ENCODE results near the gene FGF22. TPM values are rescaled to one million over a fixed set of nuclear protein-coding genes. Genes with fewer than 3 reads are reported as not detected.
A peak's percentile ranks its signal among the peaks of the same experiment; 100 is the strongest.

Gene FGF22
- total and polyA plus RNA-seq, 4 donors: 0.10 to 0.85 (median 0.34) TPM

DNA sequence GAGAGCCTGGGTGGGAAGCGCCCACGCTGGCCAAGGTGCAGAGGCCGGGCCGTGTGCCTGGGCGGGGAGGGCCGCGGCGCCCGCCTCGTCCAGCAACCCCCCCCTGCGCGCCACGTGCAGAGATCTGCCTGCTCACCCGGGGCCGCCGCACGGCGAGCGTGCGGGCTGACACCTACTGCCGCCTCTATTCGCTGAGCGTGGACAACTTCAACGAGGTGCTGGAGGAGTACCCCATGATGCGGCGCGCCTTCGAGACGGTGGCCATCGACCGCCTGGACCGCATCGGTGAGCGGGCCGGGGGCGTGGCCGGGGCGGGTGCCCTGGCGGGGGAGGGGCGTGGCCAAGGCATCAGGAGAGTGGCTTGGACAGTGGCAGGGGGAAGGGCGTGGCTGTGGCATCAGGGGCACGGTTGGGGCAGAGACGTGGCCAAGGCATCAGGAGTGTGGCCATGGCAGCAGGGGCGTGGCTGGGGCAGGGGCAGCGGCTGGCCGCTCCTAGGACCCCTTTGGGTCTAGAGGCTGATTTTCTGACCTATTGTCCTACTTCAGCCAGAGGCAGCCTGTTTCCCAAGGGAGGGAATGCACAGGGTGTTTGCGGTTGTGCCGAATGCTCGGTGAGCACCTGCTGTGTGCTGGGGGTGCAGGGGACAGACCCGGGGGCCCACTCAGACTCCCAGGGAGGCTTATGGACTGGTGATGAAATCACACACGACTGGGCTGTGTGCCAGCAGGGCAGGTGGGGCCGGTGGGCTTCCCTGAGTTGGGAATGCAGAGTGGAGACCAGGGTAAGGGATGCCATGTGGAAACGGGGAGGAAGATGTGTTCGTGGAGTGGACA lies 25.7 kb upstream of the FGF22 start:
- peaks cover 0 to 19% (median 5%) of the 10 kb centered on the region in 4 donors for H3K36me3 ChIP-seq (ENCODE audit: control insufficient read depth in 4 of 4, insufficient read depth in 4 of 4, low read length in 4 of 4)
- peaks cover 0 to 18% (median 3%) of the 10 kb centered on the region in 5 donors for H3K4me1 ChIP-seq (ENCODE audit: control insufficient read depth in 5 of 5, insufficient read depth in 5 of 5, low read length in 5 of 5)
- H3K9ac ChIP-seq (ENCODE audit: insufficient read depth in 1 of 2, low read length in 2 of 2): no peak overlapping the region
- no peak for ATAC-seq (ENCODE audit: insufficient read depth, low FRiP score)
- no peak for DNase-seq
- no peak overlapping the region for H3K4me3 ChIP-seq
- TF ChIP-seq, protein P1, sequence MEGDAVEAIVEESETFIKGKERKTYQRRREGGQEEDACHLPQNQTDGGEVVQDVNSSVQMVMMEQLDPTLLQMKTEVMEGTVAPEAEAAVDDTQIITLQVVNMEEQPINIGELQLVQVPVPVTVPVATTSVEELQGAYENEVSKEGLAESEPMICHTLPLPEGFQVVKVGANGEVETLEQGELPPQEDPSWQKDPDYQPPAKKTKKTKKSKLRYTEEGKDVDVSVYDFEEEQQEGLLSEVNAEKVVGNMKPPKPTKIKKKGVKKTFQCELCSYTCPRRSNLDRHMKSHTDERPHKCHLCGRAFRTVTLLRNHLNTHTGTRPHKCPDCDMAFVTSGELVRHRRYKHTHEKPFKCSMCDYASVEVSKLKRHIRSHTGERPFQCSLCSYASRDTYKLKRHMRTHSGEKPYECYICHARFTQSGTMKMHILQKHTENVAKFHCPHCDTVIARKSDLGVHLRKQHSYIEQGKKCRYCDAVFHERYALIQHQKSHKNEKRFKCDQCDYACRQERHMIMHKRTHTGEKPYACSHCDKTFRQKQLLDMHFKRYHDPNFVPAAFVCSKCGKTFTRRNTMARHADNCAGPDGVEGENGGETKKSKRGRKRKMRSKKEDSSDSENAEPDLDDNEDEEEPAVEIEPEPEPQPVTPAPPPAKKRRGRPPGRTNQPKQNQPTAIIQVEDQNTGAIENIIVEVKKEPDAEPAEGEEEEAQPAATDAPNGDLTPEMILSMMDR (IDR thresholded peaks at IDR 0.05; ENCODE audit: control extremely low read depth, extremely low read depth): no peak
- no peak overlapping the region for H3K27ac ChIP-seq (ENCODE audit: low read depth in 1 of 2, low read length in 1 of 2)
- 67 to 84% methylated on average over 49 to 54 of the region's 54 CpGs for WGBS, 2 donors
- peaks cover 0 to 9% (median 0%) of the 10 kb centered on the region in 4 donors for H3K9me3 ChIP-seq (ENCODE audit: control insufficient read depth in 4 of 4, insufficient read depth in 3 of 4, low read length in 3 of 4)
- H3K27me3 ChIP-seq (ENCODE audit: control insufficient read depth in 3 of 3, insufficient read depth in 3 of 3, low read length in 2 of 3): peaks cover 0 to 7% (median 3%) of the 10 kb centered on the region in 3 donors

DNA sequence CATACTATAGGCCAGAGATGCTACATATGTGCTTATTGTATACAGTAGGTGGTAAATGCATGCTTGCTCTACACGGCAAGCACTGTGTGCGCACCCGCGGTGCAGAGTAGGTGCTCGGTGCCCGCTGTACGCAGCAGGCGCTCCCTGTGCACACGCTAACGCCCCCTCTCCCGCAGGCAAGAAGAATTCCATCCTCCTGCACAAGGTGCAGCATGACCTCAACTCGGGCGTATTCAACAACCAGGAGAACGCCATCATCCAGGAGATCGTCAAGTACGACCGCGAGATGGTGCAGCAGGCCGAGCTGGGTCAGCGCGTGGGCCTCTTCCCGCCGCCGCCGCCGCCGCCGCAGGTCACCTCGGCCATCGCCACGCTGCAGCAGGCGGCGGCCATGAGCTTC lies 24.1 kb upstream of the FGF22 start:
- no peak overlapping the region for H3K27ac ChIP-seq (ENCODE audit: low read depth in 1 of 2, low read length in 1 of 2)
- ATAC-seq (ENCODE audit: insufficient read depth, low FRiP score) (no peak), DNase-seq (peak in 2 of 3 donors; percentile 25 to 28)
- 22 to 35% methylated on average over 20 to 33 of the region's 33 CpGs for WGBS, 2 donors
- H3K9ac ChIP-seq (ENCODE audit: insufficient read depth in 1 of 2, low read length in 2 of 2): no peak overlapping the region
- H3K4me3 ChIP-seq: no peak overlapping the region
- H3K36me3 ChIP-seq (ENCODE audit: control insufficient read depth in 4 of 4, insufficient read depth in 4 of 4, low read length in 4 of 4): peaks cover 0 to 35% (median 8%) of the 10 kb centered on the region in 4 donors
- TF ChIP-seq, protein P1 (IDR thresholded peaks at IDR 0.05; ENCODE audit: control extremely low read depth, extremely low read depth): no peak
- H3K9me3 ChIP-seq (ENCODE audit: control insufficient read depth in 4 of 4, insufficient read depth in 3 of 4, low read length in 3 of 4): peaks cover 0 to 11% (median 0%) of the 10 kb centered on the region in 4 donors
- peaks cover 0 to 8% (median 3%) of the 10 kb centered on the region in 5 donors for H3K4me1 ChIP-seq (ENCODE audit: control insufficient read depth in 5 of 5, insufficient read depth in 5 of 5, low read length in 5 of 5)
- H3K27me3 ChIP-seq (ENCODE audit: control insufficient read depth in 3 of 3, insufficient read depth in 3 of 3, low read length in 2 of 3): peaks cover 0 to 7% (median 3%) of the 10 kb centered on the region in 3 donors

DNA sequence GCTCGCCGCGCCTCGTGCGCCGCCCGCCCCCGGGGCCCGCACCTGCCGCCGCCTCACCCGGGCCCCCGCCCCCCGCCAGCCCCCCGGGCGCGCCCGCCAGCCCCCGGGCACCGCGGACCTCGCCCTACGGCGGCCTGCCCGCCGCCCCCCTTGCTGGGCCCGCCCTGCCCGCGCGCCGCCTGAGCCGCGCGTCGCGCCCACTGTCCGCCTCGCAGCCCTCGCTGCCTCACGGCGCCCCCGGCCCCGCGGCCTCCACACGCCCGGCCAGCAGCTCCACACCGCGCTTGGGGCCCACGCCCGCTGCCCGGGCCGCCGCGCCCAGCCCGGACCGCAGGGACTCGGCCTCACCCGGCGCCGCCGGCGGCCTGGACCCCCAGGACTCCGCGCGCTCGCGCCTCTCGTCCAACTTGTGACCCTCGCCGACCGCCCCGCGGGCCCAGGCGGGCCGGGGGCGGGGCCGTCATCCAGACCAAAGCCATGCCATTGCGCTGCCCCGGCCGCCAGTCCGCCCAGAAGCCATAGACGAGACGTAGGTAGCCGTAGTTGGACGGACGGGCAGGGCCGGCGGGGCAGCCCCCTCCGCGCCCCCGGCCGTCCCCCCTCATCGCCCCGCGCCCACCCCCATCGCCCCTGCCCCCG lies 23.5 kb upstream of the FGF22 start:
- H3K27me3 ChIP-seq (ENCODE audit: control insufficient read depth in 3 of 3, insufficient read depth in 3 of 3, low read length in 2 of 3): peaks cover 0 to 7% (median 3%) of the 10 kb centered on the region in 3 donors
- no peak overlapping the region for H3K27ac ChIP-seq (ENCODE audit: low read depth in 1 of 2, low read length in 1 of 2)
- peaks cover 0 to 39% (median 10%) of the 10 kb centered on the region in 4 donors for H3K36me3 ChIP-seq (ENCODE audit: control insufficient read depth in 4 of 4, insufficient read depth in 4 of 4, low read length in 4 of 4)
- no peak for ATAC-seq (ENCODE audit: insufficient read depth, low FRiP score)
- H3K9ac ChIP-seq (ENCODE audit: insufficient read depth in 1 of 2, low read length in 2 of 2): no peak overlapping the region
- no peak overlapping the region for H3K4me3 ChIP-seq
- 16% methylated on average over 50 to 94 of the region's 97 CpGs for WGBS, 2 donors
- TF ChIP-seq, protein P1 (IDR thresholded peaks at IDR 0.05; ENCODE audit: control extremely low read depth, extremely low read depth): no peak
- peaks cover 0 to 8% (median 0%) of the 10 kb centered on the region in 5 donors for H3K4me1 ChIP-seq (ENCODE audit: control insufficient read depth in 5 of 5, insufficient read depth in 5 of 5, low read length in 5 of 5)
- no peak for DNase-seq
- H3K9me3 ChIP-seq (ENCODE audit: control insufficient read depth in 4 of 4, insufficient read depth in 3 of 4, low read length in 3 of 4): peaks cover 0 to 11% (median 0%) of the 10 kb centered on the region in 4 donors

Data from lung (tissue), 12 donors.